Stomach (tissue), 4 donors: ENCODE results near the gene CEMIP.
"Not testable (repeated sequence)": the region's sequence is repeated elsewhere in the genome, so short reads cannot be mapped to it uniquely, and the experiment has no call there.

Experiments used
- CTCF ChIP-seq, 7 experiments: fragments of 450-650 bp in 4 of 7; fragments of 200-600 bp in 3 of 7; sonication (generic) in 3 of 7; IDR thresholded peaks; one replicate each; pipeline ENCODE4 v1.5.1; 2016 to 2019; ENCODE audit warnings: antibody characterized with exemption in 7 of 7, control low read depth in 2 of 7, mild to moderate bottlenecking in 1 of 7
- POLR2AphosphoS5 ChIP-seq, 3 donors: sonication (generic); formaldehyde crosslinking; IDR thresholded peaks; one replicate each; pipeline ENCODE4 v1.6.1; 2016; ENCODE audit warnings: antibody characterized with exemption in 3 of 3

DNA sequence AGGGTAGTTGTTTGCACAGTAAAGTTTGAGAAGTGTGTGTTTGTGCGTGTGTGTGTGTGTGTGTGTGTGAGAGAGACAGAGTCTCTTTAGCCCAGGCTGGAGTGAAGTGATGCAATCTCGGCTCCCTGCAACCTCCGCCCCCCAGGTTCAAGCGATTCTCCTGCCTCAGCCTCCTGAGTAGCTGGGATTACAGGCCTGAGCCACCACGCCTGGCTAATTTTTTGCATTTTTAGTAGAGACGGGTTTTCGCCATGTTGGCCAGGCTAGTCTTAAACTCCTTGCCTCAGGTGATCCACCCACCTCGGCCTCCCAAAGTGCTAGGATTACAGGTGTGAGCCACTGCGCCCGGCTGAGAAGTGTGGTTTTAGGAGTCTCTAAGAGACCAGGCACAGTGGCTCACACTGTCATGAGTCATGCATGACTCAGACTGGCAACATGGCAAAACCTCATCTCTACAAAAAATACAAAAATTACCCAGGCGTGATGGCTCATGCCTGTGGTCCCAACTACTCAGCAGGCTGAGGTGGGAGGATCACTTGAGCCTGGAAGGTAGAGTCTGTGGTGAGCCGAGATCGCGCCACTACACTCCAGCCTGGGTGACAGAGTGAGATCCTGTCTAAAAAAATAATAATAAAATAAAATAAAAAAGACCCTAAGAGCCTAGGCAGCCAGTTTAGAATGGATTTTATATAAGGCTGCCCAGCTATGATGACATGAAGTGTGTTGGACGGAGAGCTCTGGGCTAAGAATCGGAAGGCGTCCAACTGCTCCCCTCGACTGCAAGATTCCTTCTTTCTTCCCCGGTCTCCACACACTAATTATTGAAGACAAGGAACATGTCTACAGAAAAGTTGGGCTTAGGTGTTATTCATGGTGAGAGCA is 176.6 kb downstream of the CEMIP start:
- TF ChIP-seq POLR2AphosphoS5, CTCF (IDR thresholded peaks at IDR 0.05): not testable (repeated sequence)
